ENCODE measurements around the gene SLC32A1. TPM values are rescaled to one million over a fixed set of nuclear protein-coding genes. Genes with fewer than 3 reads are reported as not detected.

SLC32A1 gene
- total and polyA plus RNA-seq, 2 of the 13 experiments (the other 11 are each of a cell fraction or from before 2014, with no cell fraction given): not detected

- no peak for TF ChIP-seq ZNF549 (CRISPR knock-in tag; IDR thresholded peaks at IDR 0.05)
- no peak for TF ChIP-seq SIX4 (CRISPR knock-in tag; IDR thresholded peaks at IDR 0.05)
- TF ChIP-seq SRF (IDR thresholded peaks at IDR 0.05; ENCODE audit: low read depth, low read length): 0 out of 2 replicates have a peak, but pooled peaks have one; percentile 10
- TF ChIP-seq ZNF770 (CRISPR knock-in tag; IDR thresholded peaks at IDR 0.05): peak; percentile 80; the same call in 1 of the 2 replicates
- TF ChIP-seq ZNF563 (CRISPR knock-in tag; IDR thresholded peaks at IDR 0.05): no peak
- TF ChIP-seq ATF5 (CRISPR knock-in tag; IDR thresholded peaks at IDR 0.05; ENCODE audit: low read depth): no peak
- TF ChIP-seq NPAS2 (CRISPR knock-in tag; IDR thresholded peaks at IDR 0.05; ENCODE audit: borderline replicate concordance): no peak
- peak; percentile 18; the same call in 1 of the 2 replicates for TF ChIP-seq ZBTB7B (CRISPR knock-in tag; IDR thresholded peaks at IDR 0.05)
- TF ChIP-seq U2AF2 (IDR thresholded peaks at IDR 0.05; ENCODE audit: low read depth, low read length): no peak
- TF ChIP-seq RAD21 (CRISPR knock-in tag; IDR thresholded peaks at IDR 0.05): peak; percentile 74
- no peak for TF ChIP-seq SAP130 (CRISPR knock-in tag; IDR thresholded peaks at IDR 0.05; ENCODE audit: low read depth)
- TF ChIP-seq FOXJ3 (CRISPR knock-in tag; IDR thresholded peaks at IDR 0.05; ENCODE audit: borderline replicate concordance): no peak
- TF ChIP-seq ZSCAN31 (CRISPR knock-in tag; IDR thresholded peaks at IDR 0.05; ENCODE audit: low read depth): no peak
- no peak for TF ChIP-seq FOXP4 (CRISPR knock-in tag; IDR thresholded peaks at IDR 0.05)
- no peak for TF ChIP-seq ZNF329 (CRISPR knock-in tag; IDR thresholded peaks at IDR 0.05; ENCODE audit: low read depth)
- TF ChIP-seq ATF1 (CRISPR knock-in tag; IDR thresholded peaks at IDR 0.05): no peak
- TF ChIP-seq SIN3B (IDR thresholded peaks at IDR 0.05; ENCODE audit: low read length): no peak
- TF ChIP-seq ZNF691 (CRISPR knock-in tag; IDR thresholded peaks at IDR 0.05; ENCODE audit: borderline replicate concordance, low read depth): peak; percentile 62; the same call in 1 of the 2 replicates
- TF ChIP-seq MBD4 (IDR thresholded peaks at IDR 0.05; ENCODE audit: borderline replicate concordance, low read length): no peak
- TF ChIP-seq SNAPC2 (CRISPR knock-in tag; IDR thresholded peaks at IDR 0.05): no peak
- no peak for TF ChIP-seq PRPF4 (IDR thresholded peaks at IDR 0.05; ENCODE audit: low read depth, low read length, poor library complexity, severe bottlenecking)
- peak; percentile 35; the same call in 1 of the 2 replicates for TF ChIP-seq PATZ1 (CRISPR knock-in tag; IDR thresholded peaks at IDR 0.05)
- no peak for TF ChIP-seq NR1H2 (CRISPR knock-in tag; IDR thresholded peaks at IDR 0.05; ENCODE audit: borderline replicate concordance, low read depth)
Measured at GRCh38 chr20:38725931-38726803, 1.9 kb downstream of the SLC32A1 start (continued).
